Stimulated activated CD4-positive, alpha-beta T cell treated with anti-CD3 and anti-CD28 coated beads, Interleukin-12 subunit alpha, Interleukin-12 subunit beta, amount 100 ng/mL, for 24 hours (primary cell): ENCODE results near the gene F12.
A peak's percentile ranks its signal among the peaks of the same experiment; 100 is the strongest.
"Not testable (repeated sequence)": the region's sequence is repeated elsewhere in the genome, so short reads cannot be mapped to it uniquely, and the experiment has no call there.

Experiments
- DNase-seq, 2 experiments: peaks; one replicate each; pipeline ENCODE4 v3.0.0-alpha.2; 2020; ENCODE audit warnings: low read depth in 2 of 2

Gene F12

GRCh38 chr5:177368869-177369644, 40.3 kb downstream of the F12 start:
- DNase-seq: no peak

GRCh38 chr5:177367981-177368868, 41.1 kb downstream of the F12 start:
- no peak for DNase-seq

GRCh38 chr5:177367323-177367848, 42.0 kb downstream of the F12 start:
- no peak for DNase-seq

- DNase-seq: no peak
Observed at GRCh38 chr5:177366528-177367322, 42.6 kb downstream of the F12 start.

GRCh38 chr5:177365845-177366527, 43.4 kb downstream of the F12 start:
- no peak for DNase-seq

- DNase-seq: no peak
Observed at GRCh38 chr5:177364159-177364962, 45.0 kb downstream of the F12 start.

GRCh38 chr5:177363565-177363964, 45.8 kb downstream of the F12 start:
- no peak for DNase-seq

GRCh38 chr5:177362610-177363507, 46.5 kb downstream of the F12 start:
- DNase-seq: peak; percentile 37 to 65

GRCh38 chr5:177362292-177362609, 47.1 kb downstream of the F12 start:
- DNase-seq: no peak

GRCh38 chr5:177361418-177362291, 47.7 kb downstream of the F12 start:
- DNase-seq: no peak

GRCh38 chr5:177360740-177361139, 48.6 kb downstream of the F12 start:
- DNase-seq: not testable (repeated sequence)

- no peak for DNase-seq
Observed at GRCh38 chr5:177359860-177360259, 49.5 kb downstream of the F12 start.

- no peak for DNase-seq
Observed at GRCh38 chr5:177359451-177359851, 49.9 kb downstream of the F12 start.

GRCh38 chr5:177358370-177358819, 51.0 kb downstream of the F12 start:
- DNase-seq: no peak

GRCh38 chr5:177357459-177358351, 51.7 kb downstream of the F12 start, which contains the start of gene RGS14:
TSS of gene RGS14 (plus strand) at chr5:177357924. CDS start at chr5:177358025, 101 bp downstream.
- DNase-seq: peak; percentile 33 to 49

GRCh38 chr5:177357146-177357458, 52.3 kb downstream of the F12 start:
- DNase-seq: no peak

- no peak for DNase-seq
Observed at GRCh38 chr5:177356746-177357145, 52.6 kb downstream of the F12 start.

GRCh38 chr5:177355868-177356168, 53.5 kb downstream of the F12 start:
- no peak for DNase-seq
